Natural killer cell (primary cell): ENCODE data around the gene PRRT3. TPM values are rescaled to one million over a fixed set of nuclear protein-coding genes. Genes with fewer than 3 reads are reported as not detected.

Experiments
- ATAC-seq, 3 donors: fragments of 150-1000 bp in 2 of 3; fragments of 200-7000 bp in 1 of 3; cut with Tn5 transposase; 1 replicate in 1 of 3; 2 replicates in 2 of 3; pipeline ENCODE4 v1.10.0; 2021; ENCODE audit warnings: mild to moderate bottlenecking in 2 of 3, moderate library complexity in 2 of 3
- DNase-seq, 2 donors: peaks; one replicate each; pipeline versions ENCODE4 v3.0.0 to v3.0.0-alpha.2; 2013 to 2021; ENCODE audit warnings: mixed read lengths in 1 of 2
- H3K27ac ChIP-seq: one replicate; pipeline ENCODE4 v1.5.1; 2013; ENCODE audit warnings: mild to moderate bottlenecking, low read length
- H3K27me3 ChIP-seq: one replicate; pipeline ENCODE4 v1.6.1; 2013; ENCODE audit warnings: low read length; ENCODE audit not compliant: control insufficient read depth, insufficient read depth
- H3K36me3 ChIP-seq: one replicate; pipeline ENCODE4 v1.6.1; 2013; ENCODE audit warnings: low read length; ENCODE audit not compliant: control insufficient read depth, insufficient read depth
- H3K4me1 ChIP-seq: one replicate; pipeline ENCODE4 v1.6.1; 2013; ENCODE audit warnings: low read length; ENCODE audit not compliant: control insufficient read depth, insufficient read depth
- H3K4me3 ChIP-seq: one replicate; pipeline ENCODE4 v1.5.1; 2013; ENCODE audit warnings: low read length
- H3K9me3 ChIP-seq: one replicate; pipeline ENCODE4 v1.6.1; 2013; ENCODE audit warnings: low read length; ENCODE audit not compliant: control insufficient read depth, insufficient read depth
- H3K27ac Mint-ChIP-seq, 2 donors: one replicate each; pipeline ENCODE4 v1.8.0; 2022; ENCODE audit warnings: mild to moderate bottlenecking in 2 of 2, mixed read lengths in 2 of 2, moderate library complexity in 1 of 2
- H3K27me3 Mint-ChIP-seq, 2 donors: one replicate each; pipeline ENCODE4 v1.8.0; 2022; ENCODE audit warnings: low read depth in 2 of 2, mixed read lengths in 2 of 2
- H3K36me3 Mint-ChIP-seq: one replicate; pipeline ENCODE4 v1.8.0; 2022; ENCODE audit warnings: mixed read lengths
- H3K4me1 Mint-ChIP-seq, 2 donors: one replicate each; pipeline ENCODE4 v1.8.0; 2022; ENCODE audit warnings: mixed read lengths in 2 of 2
- H3K4me3 Mint-ChIP-seq: one replicate; pipeline ENCODE4 v1.8.0; 2022; ENCODE audit warnings: mild to moderate bottlenecking, moderate library complexity, mixed read lengths
- H3K9me3 Mint-ChIP-seq, 2 donors: one replicate each; pipeline ENCODE4 v1.8.0; 2022; ENCODE audit warnings: mixed read lengths in 2 of 2
- WGBS: methylation state at CpG from one replicate; pipeline ENCODE4 v1.1.7; 2013; ENCODE audit warnings: missing lambda C conversion rate; ENCODE audit not compliant: insufficient coverage; 5-methylcytosine and 5-hydroxymethylcytosine counted together
- intact Hi-C: fragments of 100-400 bp; cut with micrococcal nuclease; formaldehyde crosslinking; loops from one replicate; pipeline ENCODE4 v1.14.2; 2022
- total RNA-seq, 4 donors: library from RNA; stranded (reverse); fragments of 120-200 nt in 1 of 4; gene quantifications; one replicate each; pipeline versions ENCODE4 v1.2.3 to v1.2.4, GENCODE V29; 2013 to 2022
- TF ChIP-seq, protein P1 (sequence below): fragments of 200-600 bp; IDR thresholded peaks from one replicate; pipeline ENCODE4 v1.8.0; 2022; ENCODE audit warnings: antibody characterized with exemption

Gene PRRT3
- total RNA-seq, 3 donors from 2014 or later (not counting 1 experiment from before 2014, with no cell fraction given), result 2.2 to 5.1 (median 4.8) TPM

DNA sequence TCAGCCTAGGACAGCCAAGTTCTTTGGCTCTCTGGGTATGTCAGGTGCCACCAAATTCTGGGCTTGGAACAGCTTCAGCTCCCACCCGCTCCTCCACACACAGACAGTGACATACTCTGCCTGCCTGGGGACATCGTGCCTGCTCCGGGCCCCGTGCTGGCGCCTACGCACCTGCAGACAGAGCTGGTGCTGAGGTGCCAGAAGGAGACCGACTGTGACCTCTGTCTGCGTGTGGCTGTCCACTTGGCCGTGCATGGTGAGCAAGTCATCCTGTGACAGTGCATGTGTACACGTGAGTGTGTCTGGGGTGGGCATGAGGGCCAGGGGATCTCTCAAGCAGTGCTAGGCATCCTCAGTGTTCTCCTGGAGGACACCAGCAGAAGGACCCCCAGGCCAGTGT, 34.4 kb downstream of the PRRT3 start:
- ATAC-seq, result no peak
- Mint-ChIP-seq H3K27ac (no peak overlapping the region), H3K4me3 (no peak overlapping the region), H3K4me1 (peaks cover 0 to 19% of the 10 kb centered on the region in 2 donors), H3K27me3 (no peaks in the 10 kb centered on the region), H3K36me3 (no peaks in the 10 kb centered on the region), H3K9me3 (no peaks in the 10 kb centered on the region)
- Histone ChIP-seq H3K4me3 (no peak overlapping the region), H3K27ac (no peak overlapping the region), H3K36me3 (no peaks in the 10 kb centered on the region), H3K4me1 (peaks cover 21% of the 10 kb centered on the region), H3K9me3 (no peaks in the 10 kb centered on the region), H3K27me3 (no peaks in the 10 kb centered on the region)
- no peak for DNase-seq
- WGBS, result 97% methylated on average over 10 of the region's 10 CpGs
- intact Hi-C loops, result no loop called here
- TF ChIP-seq, protein P1, sequence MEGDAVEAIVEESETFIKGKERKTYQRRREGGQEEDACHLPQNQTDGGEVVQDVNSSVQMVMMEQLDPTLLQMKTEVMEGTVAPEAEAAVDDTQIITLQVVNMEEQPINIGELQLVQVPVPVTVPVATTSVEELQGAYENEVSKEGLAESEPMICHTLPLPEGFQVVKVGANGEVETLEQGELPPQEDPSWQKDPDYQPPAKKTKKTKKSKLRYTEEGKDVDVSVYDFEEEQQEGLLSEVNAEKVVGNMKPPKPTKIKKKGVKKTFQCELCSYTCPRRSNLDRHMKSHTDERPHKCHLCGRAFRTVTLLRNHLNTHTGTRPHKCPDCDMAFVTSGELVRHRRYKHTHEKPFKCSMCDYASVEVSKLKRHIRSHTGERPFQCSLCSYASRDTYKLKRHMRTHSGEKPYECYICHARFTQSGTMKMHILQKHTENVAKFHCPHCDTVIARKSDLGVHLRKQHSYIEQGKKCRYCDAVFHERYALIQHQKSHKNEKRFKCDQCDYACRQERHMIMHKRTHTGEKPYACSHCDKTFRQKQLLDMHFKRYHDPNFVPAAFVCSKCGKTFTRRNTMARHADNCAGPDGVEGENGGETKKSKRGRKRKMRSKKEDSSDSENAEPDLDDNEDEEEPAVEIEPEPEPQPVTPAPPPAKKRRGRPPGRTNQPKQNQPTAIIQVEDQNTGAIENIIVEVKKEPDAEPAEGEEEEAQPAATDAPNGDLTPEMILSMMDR, result no peak

DNA sequence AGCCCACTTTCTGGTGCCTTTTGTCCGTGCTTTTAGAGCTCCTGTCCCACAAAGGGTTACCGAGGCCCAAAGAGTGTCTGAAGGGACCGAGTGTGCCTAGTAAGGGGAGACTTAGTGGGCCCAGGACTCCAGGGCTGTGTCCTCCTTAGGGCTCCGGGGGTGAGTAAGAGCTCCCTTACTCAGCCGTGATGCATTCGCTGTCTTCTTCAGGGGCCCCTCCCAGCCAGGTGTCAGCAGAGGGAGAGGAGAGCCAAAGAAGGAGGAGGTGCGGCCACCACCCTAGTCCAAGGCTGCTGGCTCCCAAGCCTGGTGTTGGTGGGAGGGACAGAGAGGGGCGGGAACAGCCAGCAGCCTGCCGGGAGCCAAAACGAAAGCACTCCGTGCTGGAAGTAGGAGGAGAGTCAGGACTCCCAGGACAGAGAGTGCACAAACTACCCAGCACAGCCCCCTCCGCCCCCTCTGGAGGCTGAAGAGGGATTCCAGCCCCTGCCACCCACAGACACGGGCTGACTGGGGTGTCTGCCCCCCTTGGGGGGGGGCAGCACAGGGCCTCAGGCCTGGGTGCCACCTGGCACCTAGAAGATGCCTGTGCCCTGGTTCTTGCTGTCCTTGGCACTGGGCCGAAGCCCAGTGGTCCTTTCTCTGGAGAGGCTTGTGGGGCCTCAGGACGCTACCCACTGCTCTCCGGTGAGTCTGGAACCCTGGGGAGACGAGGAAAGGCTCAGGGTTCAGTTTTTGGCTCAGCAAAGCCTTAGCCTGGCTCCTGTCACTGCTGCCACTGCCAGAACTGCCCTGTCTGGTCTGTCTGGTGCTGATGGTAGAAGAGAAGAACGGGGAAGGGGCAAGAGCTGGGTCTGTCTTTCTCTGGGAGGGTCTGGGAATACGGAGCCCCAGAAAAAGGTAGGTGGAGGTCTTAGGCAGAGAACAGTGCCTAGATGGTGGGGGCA, 35.2 kb downstream of the PRRT3 start, which contains the start of gene IL17RC:
Gene IL17RC, plus strand, starts transcription at position 365 of the 947 bp plus-strand sequence. Its CDS starts 218 bp downstream, at position 583.
- no peaks in the 10 kb centered on the region for H3K27me3 Mint-ChIP-seq
- no peaks in the 10 kb centered on the region for H3K9me3 ChIP-seq
- no peaks in the 10 kb centered on the region for H3K27me3 ChIP-seq
- 45% methylated on average over 19 of the region's 19 CpGs for whole genome bisulfite sequencing
- H3K4me1 Mint-ChIP-seq, result peaks cover 8 to 26% of the 10 kb centered on the region in 2 donors
- DNase-seq (peak in 1 of 2 donors; percentile 25), ATAC-seq (peak in 1 of 3 donors; percentile 13)
- H3K27ac Mint-ChIP-seq, result peak within 1 kb of the TSS in 1 of 2 donors; percentile 56
- TF ChIP-seq, protein P1, result no peak
- peaks cover 21% of the 10 kb centered on the region for H3K4me1 ChIP-seq
- no peaks in the 10 kb centered on the region for H3K36me3 ChIP-seq
- no peaks in the 10 kb centered on the region for H3K9me3 Mint-ChIP-seq
- H3K36me3 Mint-ChIP-seq, result no peaks in the 10 kb centered on the region
- peak within 1 kb of the TSS; percentile 81 for H3K4me3 Mint-ChIP-seq
- no peak within 1 kb of the TSS for H3K27ac ChIP-seq
- intact Hi-C loops, result no loop called here
- H3K4me3 ChIP-seq, result peak within 1 kb of the TSS; percentile 35

DNA sequence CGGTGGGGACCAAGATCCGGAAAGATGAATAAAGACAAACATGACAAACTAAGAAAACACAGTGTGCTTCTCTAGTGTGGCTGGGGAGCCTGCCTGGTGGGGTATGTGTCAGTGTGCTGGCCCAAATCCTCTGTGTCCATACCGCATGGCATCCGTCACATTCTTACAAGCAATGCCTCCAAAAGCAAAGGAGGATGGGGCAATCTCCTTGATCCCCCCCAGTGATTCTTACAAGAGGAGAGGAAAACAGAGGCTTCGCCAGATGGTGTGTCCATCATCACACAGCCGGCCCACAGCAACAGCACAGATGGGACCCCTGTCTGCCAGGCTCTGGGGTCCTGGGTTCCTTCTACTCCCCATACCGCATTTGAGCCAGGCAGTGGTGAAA, 35.9 kb downstream of the PRRT3 start:
- peaks cover 8 to 29% of the 10 kb centered on the region in 2 donors for H3K4me1 Mint-ChIP-seq
- no peak overlapping the region for H3K4me3 ChIP-seq
- H3K27me3 ChIP-seq, result no peaks in the 10 kb centered on the region
- ATAC-seq (no peak), DNase-seq (no peak)
- H3K4me1 ChIP-seq, result peaks cover 21% of the 10 kb centered on the region
- H3K27ac Mint-ChIP-seq, result peak overlapping the region in 1 of 2 donors; percentile 56
- TF ChIP-seq, protein P1, result no peak
- no peaks in the 10 kb centered on the region for H3K36me3 ChIP-seq
- no peaks in the 10 kb centered on the region for H3K9me3 Mint-ChIP-seq
- 87% methylated on average over 6 of the region's 7 CpGs for WGBS
- peak overlapping the region; percentile 70 for H3K4me3 Mint-ChIP-seq
- peaks cover 0 to 2% of the 10 kb centered on the region in 2 donors for H3K27me3 Mint-ChIP-seq
- H3K27ac ChIP-seq, result no peak overlapping the region
- intact Hi-C loops, result no loop called here
- no peaks in the 10 kb centered on the region for H3K9me3 ChIP-seq
- H3K36me3 Mint-ChIP-seq, result no peaks in the 10 kb centered on the region
